ENCODE data around the gene ATF7IP2. TPM values are rescaled to one million over a fixed set of nuclear protein-coding genes. Genes with fewer than 3 reads are reported as not detected.

Gene ATF7IP2
- total and polyA plus RNA-seq, 10 of the 15 experiments (the other 5 are each of a cell fraction or from before 2014, with no cell fraction given) = 24.6 to 82.1 (median 51.9) TPM

GRCh38 chr16:10419701-10420100 lies 33.8 kb downstream of the ATF7IP2 start:
- no peak for DNase-seq (ENCODE audit: low read depth, low spot score)
- POLR2A ChIA-PET = no interaction called here
- RAD21 ChIA-PET (ENCODE audit: unreplicated experiment) = no interaction called here
- no peaks in the 10 kb centered on the region for H3K27me3 ChIP-seq (replicated peaks in 1 of 2; ENCODE audit: control insufficient read depth in 2 of 2, insufficient read depth in 2 of 2, low read length in 1 of 2)
- SMC1A ChIA-PET (ENCODE audit: uncharacterized antibody, unreplicated experiment) = interaction anchor here (1.3 kb wide), 1 partner anchor 29 kb away, joined by 3 read pairs; no protein-coding TSS in a partner anchor
- no peak overlapping the region for H3K9ac ChIP-seq (ENCODE audit: control insufficient read depth, insufficient read depth, low read length)
- H3K4me1 ChIP-seq (ENCODE audit: control insufficient read depth, insufficient read depth, low read length) = no peaks in the 10 kb centered on the region
- no TSS peak for BruUV-seq (replicated peaks)
- no peak overlapping the region for H3K27ac ChIP-seq (ENCODE audit: control insufficient read depth, insufficient read depth)
- H3K9me3 ChIP-seq (replicated peaks; ENCODE audit: control insufficient read depth, insufficient read depth, low read length) = peaks cover 16% of the 10 kb centered on the region
- TF ChIP-seq SPI1 (IDR thresholded peaks at IDR 0.05; ENCODE audit: borderline replicate concordance, insufficient read depth, low read depth, low read length) (no peak), ATF3 (IDR thresholded peaks at IDR 0.05; ENCODE audit: borderline replicate concordance, extremely low read depth, low read depth, low read length) (no peak), SREBF2 (IDR thresholded peaks at IDR 0.05; ENCODE audit: low read length) (no peak), TAF1 (IDR thresholded peaks at IDR 0.05; ENCODE audit: borderline replicate concordance, low read depth, low read length) (no peak), RAD21 (IDR thresholded peaks at IDR 0.05; ENCODE audit: insufficient read depth, low read depth, low read length) (no peak), CHD2 (IDR thresholded peaks at IDR 0.05; ENCODE audit: borderline replicate concordance, low read depth, low read length) (no peak), RCOR1 (conservative IDR thresholded peaks at IDR 0.05; ENCODE audit: low read depth, low read length) (no peak), RUNX3 (IDR thresholded peaks at IDR 0.05; ENCODE audit: low read length) (no peak), CREM (IDR thresholded peaks at IDR 0.05; ENCODE audit: low read depth) (no peak)
- WGBS (ENCODE audit: insufficient coverage, insufficient replicate concordance, low lambda C conversion rate, missing lambda C conversion rate) = 96% methylated on average over 3 of the region's 3 CpGs
- in situ Hi-C loops (cut with MboI) = no loop called here
- H3K79me2 ChIP-seq (ENCODE audit: control insufficient read depth, insufficient read depth, low read length) = no peaks in the 10 kb centered on the region
- no peak overlapping the region for H2AFZ ChIP-seq (ENCODE audit: control insufficient read depth, low read depth, low read length)
- H3K4me2 ChIP-seq (ENCODE audit: control insufficient read depth, insufficient read depth) = no peak overlapping the region
- no peak overlapping the region for H3K4me3 ChIP-seq
- intact Hi-C loops (cut with micrococcal nuclease; ENCODE audit: unreplicated experiment) = no loop called here
- no peak for FAIRE-seq
- CTCF ChIA-PET = interaction anchor here (0.7 to 1.6 kb wide), 2 partner anchors 10 to 29 kb away, joined by 3 read pairs; no protein-coding TSS in a partner anchor
- H4K20me1 ChIP-seq (ENCODE audit: control insufficient read depth, insufficient read depth) = no peaks in the 10 kb centered on the region
- H3K36me3 ChIP-seq (ENCODE audit: control insufficient read depth in 2 of 2, insufficient read depth in 2 of 2, low read length in 1 of 2) = peaks cover 0 to 5% of the 10 kb centered on the region in 2 experiments; a peak in 2 of 4 replicates
- no peak for ATAC-seq

Data from GM12878 (cell line).